GM21423 (cell line): ENCODE results near the gene FBXO9.

Source experiments
- ATAC-seq: cut with Tn5 transposase; IDR thresholded peaks from one replicate; pipeline ENCODE4 v1.9.1; 2021; ENCODE audit warnings: mild to moderate bottlenecking, moderate library complexity; ENCODE audit not compliant: unreplicated experiment

Gene FBXO9

DNA sequence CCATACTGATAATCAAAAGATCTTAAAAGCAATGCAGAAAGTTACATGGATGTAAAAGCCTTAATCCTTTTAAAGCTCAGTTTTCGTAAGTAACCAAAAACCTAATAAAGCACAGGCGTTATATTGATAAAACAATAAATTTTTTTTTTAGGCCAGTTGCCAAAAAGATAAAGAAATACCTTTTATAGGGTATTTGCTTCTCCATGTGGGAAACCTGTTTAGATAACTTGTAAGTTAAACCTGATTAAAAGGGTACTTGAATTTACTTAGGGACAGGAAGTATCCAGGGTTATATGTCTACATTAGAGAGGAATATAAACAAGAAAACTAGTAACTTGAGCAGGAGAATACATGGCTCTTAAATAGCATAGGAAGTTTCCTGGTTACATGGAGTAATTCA is 21.1 kb downstream of the FBXO9 start:
- no peak for ATAC-seq

- no peak for ATAC-seq
These were observed 24.7 kb downstream of the FBXO9 start for GRCh38 chr6:53089948-53090347.

GRCh38 chr6:53090576-53090975 is 25.4 kb downstream of the FBXO9 start:
- no peak for ATAC-seq

- no peak for ATAC-seq
These were observed 30.1 kb downstream of the FBXO9 start for GRCh38 chr6:53095270-53095669.

GRCh38 chr6:53095716-53096115 is 30.5 kb downstream of the FBXO9 start:
- no peak for ATAC-seq

- ATAC-seq, result no peak
These were observed 35.4 kb downstream of the FBXO9 start for GRCh38 chr6:53100561-53100960.

- ATAC-seq, result no peak
These were observed 35.8 kb downstream of the FBXO9 start for GRCh38 chr6:53101006-53101405.

DNA sequence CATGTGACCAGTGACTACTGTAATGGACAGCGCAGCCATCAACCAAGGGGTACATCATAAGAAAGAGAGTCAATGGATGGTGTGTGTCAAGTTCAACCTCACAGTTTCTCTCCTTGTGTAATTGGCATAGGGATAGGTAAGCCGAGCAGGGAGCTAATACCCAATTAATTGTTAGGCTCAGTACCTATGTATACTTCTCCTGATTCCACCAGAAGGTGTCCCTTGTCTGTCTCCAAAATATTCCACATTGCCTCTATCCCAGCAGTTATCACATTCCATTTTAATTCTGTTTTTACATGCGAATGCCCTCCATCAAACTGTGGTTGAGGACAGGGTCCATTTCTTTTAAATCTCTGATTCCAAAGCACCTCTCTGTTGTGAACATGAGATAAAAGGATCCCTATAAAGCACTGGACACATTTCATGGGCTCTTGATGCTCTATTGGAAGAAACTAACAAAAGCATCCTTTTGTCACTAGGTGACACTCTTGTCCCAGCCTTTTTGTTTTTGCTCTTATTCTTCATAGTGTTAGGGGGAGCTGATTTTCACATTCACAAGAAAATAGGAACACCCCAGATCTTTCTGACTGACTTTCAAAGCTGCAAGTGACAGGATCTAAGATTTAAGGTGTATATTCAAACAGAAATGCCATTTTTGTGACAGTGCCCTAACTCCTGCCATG is 38.9 kb downstream of the FBXO9 start:
- no peak for ATAC-seq

- no peak for ATAC-seq
These were observed 39.7 kb downstream of the FBXO9 start for GRCh38 chr6:53104916-53105315.

DNA sequence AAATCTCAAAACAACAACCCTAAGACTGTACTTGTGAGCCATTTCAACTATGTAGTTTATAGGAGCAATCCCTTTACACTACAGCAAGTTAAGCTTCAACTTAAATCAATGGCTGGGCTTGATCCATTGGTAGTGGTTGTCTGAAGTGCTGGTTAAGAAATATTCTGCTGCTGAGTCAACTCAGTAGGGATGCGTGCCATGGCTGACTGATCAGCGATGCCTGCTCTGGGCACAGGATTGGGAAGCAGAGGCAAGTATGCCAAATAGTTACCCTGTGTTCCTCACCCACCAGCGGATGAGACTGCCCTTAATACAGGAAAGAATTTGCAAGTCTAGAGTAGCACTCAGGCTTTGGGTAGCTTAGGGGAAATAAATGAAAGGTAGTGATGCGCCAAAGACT is 41.9 kb downstream of the FBXO9 start:
- no peak for ATAC-seq

GRCh38 chr6:53109612-53110011 is 44.4 kb downstream of the FBXO9 start:
- ATAC-seq, result peak; percentile 85

DNA sequence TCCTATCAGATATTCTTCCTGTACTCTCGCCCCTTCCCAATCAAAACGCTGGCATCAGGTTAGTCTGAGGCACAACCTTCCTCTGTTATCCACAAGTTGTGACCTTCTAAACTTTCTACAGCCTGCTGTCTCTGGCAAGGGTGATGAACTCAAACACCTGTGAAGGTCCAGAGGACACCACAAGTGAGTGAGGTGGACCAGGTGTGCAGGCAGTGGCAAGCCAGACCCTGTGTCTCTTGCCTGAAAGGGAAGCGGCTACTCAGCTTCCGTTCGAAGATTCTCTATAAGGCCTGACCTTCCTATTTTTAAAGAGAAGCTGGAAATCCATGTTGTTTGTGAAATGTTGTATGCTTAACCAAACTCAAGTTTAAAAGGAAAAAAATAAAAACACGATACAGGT is 46.7 kb downstream of the FBXO9 start:
- ATAC-seq, result no peak

DNA sequence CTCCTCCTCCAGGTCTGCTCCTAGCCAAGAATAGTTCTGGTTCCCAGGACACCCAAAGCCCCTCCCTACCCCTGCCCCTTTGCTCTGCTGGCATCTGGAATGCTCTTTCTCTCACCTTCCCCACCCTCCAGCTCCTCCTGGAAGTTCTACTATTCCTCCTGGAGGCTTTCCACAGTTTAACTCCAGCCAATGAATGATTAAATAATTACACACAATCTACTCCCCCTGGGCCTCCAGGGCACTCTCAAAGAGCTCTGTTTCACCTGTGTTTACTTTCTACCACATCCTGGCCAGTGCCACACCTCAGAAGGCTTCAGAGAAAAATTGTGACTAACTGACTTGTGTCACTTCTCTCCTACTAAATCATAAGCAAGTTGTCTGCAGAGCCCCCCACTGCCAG is 47.2 kb downstream of the FBXO9 start:
- ATAC-seq, result no peak

DNA sequence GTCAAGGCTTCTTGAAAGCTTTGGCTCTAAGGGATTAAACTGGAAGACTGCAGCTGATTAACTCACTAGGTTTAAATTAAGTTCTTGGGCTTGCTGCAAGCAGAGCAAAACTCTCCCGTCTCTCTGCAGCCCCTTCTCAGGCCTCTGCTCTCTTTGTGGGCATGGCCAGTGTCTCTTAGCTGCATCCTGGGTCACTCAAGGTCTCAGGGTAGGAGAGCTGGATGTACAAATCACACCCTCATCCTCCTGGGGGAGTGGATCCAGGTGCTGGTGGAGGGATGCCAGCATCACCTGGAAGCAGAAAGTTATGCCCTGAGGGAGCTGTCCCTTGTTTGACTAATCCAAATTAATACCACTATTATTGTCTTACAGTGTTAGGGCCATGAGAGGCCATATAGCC is 47.7 kb downstream of the FBXO9 start:
- ATAC-seq, result no peak

GRCh38 chr6:53113742-53114141 is 48.5 kb downstream of the FBXO9 start:
- ATAC-seq, result no peak

GRCh38 chr6:53115113-53115512 is 49.9 kb downstream of the FBXO9 start:
- no peak for ATAC-seq

DNA sequence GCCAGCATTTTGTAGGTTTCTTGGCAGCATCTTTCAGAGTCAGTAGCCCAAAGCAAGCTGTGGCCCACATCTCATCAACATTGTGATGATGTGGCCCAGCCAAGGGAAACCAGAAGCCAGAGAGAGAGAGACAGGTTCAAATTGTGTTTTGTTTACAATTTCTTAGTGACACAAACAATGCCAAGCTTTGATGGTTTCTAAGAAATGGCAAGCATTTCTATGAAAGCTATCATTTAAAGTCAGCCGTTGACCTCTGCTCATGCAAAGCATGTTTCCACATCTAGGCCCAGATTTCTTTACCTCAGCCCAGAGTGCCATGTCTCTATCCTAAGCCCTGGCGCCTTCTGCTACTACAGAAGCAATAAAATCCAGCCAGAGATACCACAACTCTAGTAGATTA is 50.5 kb downstream of the FBXO9 start:
- ATAC-seq, result no peak

GRCh38 chr6:53119349-53119748 is 54.1 kb downstream of the FBXO9 start:
- ATAC-seq, result no peak

- ATAC-seq, result no peak
These were observed 54.7 kb downstream of the FBXO9 start for GRCh38 chr6:53119772-53120409.

DNA sequence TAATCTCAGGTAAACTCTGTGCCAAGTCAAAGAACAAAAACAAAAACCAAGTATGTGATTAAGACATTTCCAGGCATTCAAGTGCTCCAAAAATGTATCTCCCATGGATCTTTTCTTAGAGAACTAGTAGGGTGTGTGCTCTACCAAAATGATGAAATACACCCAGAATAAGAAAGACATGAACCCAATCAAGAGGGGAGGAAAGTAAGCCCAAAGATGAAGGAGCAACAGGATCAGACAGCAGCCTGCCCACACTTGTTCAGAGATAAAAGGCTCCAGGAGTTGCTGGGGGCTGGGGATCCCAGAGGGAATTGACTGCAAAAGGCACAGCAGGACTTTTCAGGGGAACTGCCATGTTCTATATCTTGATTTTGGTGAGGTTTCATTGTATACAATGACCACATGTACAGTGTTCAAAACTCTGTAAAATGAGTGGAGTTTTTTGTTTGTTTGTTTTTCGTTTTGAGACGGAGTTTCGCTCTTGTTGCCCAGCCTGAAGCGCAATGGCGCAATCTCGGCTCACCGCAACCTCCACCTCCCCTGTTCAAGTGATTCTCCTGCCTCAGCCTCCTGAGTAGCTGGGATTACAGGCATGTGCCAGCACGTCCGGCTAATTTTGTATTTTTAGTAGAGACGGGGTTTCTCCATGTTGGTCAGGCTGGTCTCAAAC is 59.1 kb downstream of the FBXO9 start:
- ATAC-seq, result no peak

DNA sequence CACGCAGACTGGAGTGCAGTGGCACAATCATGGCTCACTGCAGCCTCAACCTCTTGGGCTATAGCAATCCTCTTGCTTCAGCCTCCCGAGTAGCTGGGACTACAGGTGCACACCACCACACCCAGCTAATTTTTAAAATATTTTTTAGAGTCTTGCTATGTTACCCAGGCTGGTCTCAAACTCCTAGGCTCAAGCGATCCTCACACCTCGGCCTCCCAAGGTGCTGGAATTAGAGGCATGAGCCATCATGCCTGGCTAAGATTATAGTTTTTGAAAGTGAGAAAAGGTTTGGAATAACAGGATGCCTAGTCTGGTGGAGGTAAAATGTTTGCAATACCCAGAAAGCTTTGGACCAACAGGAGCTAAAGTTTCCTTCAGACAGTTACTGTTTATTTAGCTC is 60.1 kb downstream of the FBXO9 start:
- ATAC-seq, result no peak

DNA sequence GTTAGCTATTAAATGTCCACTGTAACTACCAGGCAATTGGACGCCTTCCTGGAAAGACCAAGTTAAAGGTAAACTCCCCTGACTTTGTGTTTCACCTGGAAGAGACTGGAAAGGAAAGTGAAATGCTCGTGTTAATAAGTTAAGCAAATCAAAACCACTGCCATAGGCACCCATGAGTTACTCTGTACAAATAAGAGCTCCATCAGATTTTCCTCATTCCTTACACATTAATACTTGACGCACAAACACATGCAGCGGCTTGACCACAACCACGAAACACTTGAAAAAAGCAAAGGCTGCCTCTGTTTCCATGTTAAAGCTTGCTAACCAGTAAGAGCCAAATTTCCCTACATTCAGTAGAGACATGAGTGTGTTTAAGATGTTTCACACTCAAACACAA is 63.6 kb downstream of the FBXO9 start:
- no peak for ATAC-seq
